Parathyroid adenoma (tissue), 2 donors: ENCODE measurements around the gene ZNF524.
A peak's percentile ranks its signal among the peaks of the same experiment; 100 is the strongest.

Source experiments
- H2AFZ ChIP-seq: fragments of 300-600 bp; sonication (generic); one replicate; pipeline ENCODE4 v1.7.0; 2017; ENCODE audit warnings: antibody characterized with exemption, mild to moderate bottlenecking
- H3K27ac ChIP-seq: fragments of 300-600 bp; sonication (generic); one replicate; pipeline ENCODE4 v1.7.0; 2017
- H3K27me3 ChIP-seq: fragments of 300-600 bp; sonication (generic); one replicate; pipeline ENCODE4 v1.7.0; 2017; ENCODE audit warnings: low read length; ENCODE audit not compliant: control insufficient read depth, insufficient read depth
- H3K36me3 ChIP-seq: fragments of 300-600 bp; sonication (generic); one replicate; pipeline ENCODE4 v1.7.0; 2017; ENCODE audit warnings: low read length; ENCODE audit not compliant: control insufficient read depth, insufficient read depth
- H3K4me1 ChIP-seq: fragments of 300-600 bp; sonication (generic); one replicate; pipeline ENCODE4 v1.7.0; 2017; ENCODE audit warnings: control low read depth
- H3K4me2 ChIP-seq: fragments of 300-600 bp; sonication (generic); one replicate; pipeline ENCODE4 v1.7.0; 2017; ENCODE audit warnings: low read length
- H3K4me3 ChIP-seq: fragments of 300-600 bp; sonication (generic); one replicate; pipeline ENCODE4 v1.7.0; 2017; ENCODE audit warnings: low read depth, low read length
- H3K79me2 ChIP-seq: fragments of 300-600 bp; sonication (generic); one replicate; pipeline ENCODE4 v1.7.0; 2017; ENCODE audit warnings: control low read depth
- H3K9ac ChIP-seq: fragments of 300-600 bp; sonication (generic); one replicate; pipeline ENCODE4 v1.7.0; 2017; ENCODE audit warnings: mild to moderate bottlenecking
- H3K9me3 ChIP-seq: fragments of 300-600 bp; sonication (generic); one replicate; pipeline ENCODE4 v1.7.0; 2017; ENCODE audit warnings: low read length; ENCODE audit not compliant: control insufficient read depth
- TF ChIP-seq, protein P1 (sequence below): fragments of 300-600 bp; sonication (generic); IDR thresholded peaks from one replicate; pipeline ENCODE4 v1.7.0; 2017; ENCODE audit warnings: antibody characterized with exemption, mild to moderate bottlenecking
- donor health status: primary hyperparathyroidism.

ZNF524 gene

GRCh38 chr19:55642153-55643002, 42.3 kb downstream of the ZNF524 start:
- peak overlapping the region; percentile 58 for H2AFZ ChIP-seq
- H3K4me1 ChIP-seq, result peaks cover 34% of the 10 kb centered on the region
- TF ChIP-seq, protein P1, sequence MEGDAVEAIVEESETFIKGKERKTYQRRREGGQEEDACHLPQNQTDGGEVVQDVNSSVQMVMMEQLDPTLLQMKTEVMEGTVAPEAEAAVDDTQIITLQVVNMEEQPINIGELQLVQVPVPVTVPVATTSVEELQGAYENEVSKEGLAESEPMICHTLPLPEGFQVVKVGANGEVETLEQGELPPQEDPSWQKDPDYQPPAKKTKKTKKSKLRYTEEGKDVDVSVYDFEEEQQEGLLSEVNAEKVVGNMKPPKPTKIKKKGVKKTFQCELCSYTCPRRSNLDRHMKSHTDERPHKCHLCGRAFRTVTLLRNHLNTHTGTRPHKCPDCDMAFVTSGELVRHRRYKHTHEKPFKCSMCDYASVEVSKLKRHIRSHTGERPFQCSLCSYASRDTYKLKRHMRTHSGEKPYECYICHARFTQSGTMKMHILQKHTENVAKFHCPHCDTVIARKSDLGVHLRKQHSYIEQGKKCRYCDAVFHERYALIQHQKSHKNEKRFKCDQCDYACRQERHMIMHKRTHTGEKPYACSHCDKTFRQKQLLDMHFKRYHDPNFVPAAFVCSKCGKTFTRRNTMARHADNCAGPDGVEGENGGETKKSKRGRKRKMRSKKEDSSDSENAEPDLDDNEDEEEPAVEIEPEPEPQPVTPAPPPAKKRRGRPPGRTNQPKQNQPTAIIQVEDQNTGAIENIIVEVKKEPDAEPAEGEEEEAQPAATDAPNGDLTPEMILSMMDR, result no peak
- H3K79me2 ChIP-seq, result peaks cover 10% of the 10 kb centered on the region
- H3K27me3 ChIP-seq, result no peaks in the 10 kb centered on the region
- H3K4me3 ChIP-seq, result peak overlapping the region; percentile 75
- H3K27ac ChIP-seq, result peak overlapping the region; percentile 99
- H3K4me2 ChIP-seq, result peak overlapping the region; percentile 79
- peak overlapping the region; percentile 46 for H3K9ac ChIP-seq
- H3K36me3 ChIP-seq, result no peaks in the 10 kb centered on the region
- H3K9me3 ChIP-seq, result no peaks in the 10 kb centered on the region

DNA sequence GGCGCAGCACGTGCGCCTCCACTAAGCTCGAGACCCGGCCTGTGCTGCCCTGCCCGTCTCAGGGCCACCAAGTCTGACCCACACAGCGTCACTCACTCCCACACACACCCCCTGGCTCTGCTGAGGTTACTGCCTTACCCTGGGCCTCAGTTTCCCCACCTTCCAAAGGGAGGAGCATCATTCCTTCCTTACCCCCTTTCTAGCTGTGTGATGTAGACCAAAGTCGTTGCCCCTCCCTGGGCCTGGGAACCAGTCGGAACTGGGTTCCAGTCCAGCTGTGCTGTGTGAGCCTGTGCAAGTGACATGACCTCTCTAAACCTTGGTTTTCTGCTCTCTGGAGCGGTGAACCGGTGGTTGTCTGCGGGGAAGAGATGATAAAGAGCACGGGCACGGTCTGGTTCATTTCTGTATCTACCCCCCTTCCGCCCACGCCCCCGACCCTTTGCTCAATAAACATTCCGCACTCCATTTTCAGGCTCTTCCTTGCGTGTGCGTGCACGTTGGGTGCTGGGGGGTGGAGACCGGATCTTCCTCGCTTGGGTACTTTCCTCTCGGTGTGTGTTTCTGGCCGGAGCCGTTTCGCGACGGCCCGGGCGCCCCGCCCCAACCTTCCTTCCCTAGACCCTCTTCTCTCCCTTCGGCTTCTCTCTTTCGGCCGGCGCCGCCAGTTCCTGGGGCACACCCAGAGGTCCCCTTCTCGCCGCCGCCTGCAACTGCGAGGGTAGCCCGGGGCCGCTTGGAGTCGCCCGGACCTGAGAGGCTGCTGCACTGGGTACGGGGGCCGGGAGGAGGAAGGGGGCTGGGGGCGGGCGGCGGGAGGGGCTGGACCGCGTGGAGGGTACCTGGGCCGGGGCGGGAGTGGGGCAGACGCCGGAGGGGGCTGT, 43.2 kb downstream of the ZNF524 start, which contains the start of gene ZNF581:
Gene ZNF581, plus strand, starts transcription at position 647 of the 884 bp plus-strand sequence. CDS start 923 bp downstream, outside the sequence.
- Histone ChIP-seq H3K79me2 (peaks cover 6% of the 10 kb centered on the region), H3K9ac (peak within 1 kb of the TSS; percentile 46), H3K9me3 (no peaks in the 10 kb centered on the region), H3K27me3 (no peaks in the 10 kb centered on the region), H3K27ac (peak within 1 kb of the TSS; percentile 99), H3K4me3 (peak within 1 kb of the TSS; percentile 75), H3K36me3 (no peaks in the 10 kb centered on the region), H3K4me2 (peak within 1 kb of the TSS; percentile 79), H3K4me1 (peaks cover 32% of the 10 kb centered on the region), H2AFZ (peak within 1 kb of the TSS; percentile 58)
- TF ChIP-seq, protein P1, result no peak

DNA sequence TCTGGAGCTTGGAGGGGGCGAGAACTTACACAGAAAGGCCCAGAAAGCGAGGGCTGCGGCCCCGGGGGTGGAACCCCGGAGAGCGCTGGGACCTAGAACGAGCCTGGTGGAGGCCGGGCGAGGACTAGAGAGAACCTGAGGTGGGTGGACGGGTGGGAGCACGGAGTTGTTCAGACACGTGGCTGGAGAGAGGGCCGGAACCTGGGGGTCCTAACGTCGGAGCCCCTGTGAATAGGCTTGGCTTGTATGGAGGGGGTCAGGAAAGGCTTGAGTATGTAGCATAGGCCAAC, 43.7 kb downstream of the ZNF524 start:
- Histone ChIP-seq H2AFZ (no peak overlapping the region), H3K27ac (peak overlapping the region; percentile 99), H3K9me3 (no peaks in the 10 kb centered on the region), H3K79me2 (peaks cover 6% of the 10 kb centered on the region), H3K4me1 (peaks cover 35% of the 10 kb centered on the region), H3K4me2 (peak overlapping the region; percentile 79), H3K4me3 (peak overlapping the region; percentile 75), H3K9ac (peak overlapping the region; percentile 19), H3K27me3 (no peaks in the 10 kb centered on the region), H3K36me3 (no peaks in the 10 kb centered on the region)
- TF ChIP-seq, protein P1, result no peak

DNA sequence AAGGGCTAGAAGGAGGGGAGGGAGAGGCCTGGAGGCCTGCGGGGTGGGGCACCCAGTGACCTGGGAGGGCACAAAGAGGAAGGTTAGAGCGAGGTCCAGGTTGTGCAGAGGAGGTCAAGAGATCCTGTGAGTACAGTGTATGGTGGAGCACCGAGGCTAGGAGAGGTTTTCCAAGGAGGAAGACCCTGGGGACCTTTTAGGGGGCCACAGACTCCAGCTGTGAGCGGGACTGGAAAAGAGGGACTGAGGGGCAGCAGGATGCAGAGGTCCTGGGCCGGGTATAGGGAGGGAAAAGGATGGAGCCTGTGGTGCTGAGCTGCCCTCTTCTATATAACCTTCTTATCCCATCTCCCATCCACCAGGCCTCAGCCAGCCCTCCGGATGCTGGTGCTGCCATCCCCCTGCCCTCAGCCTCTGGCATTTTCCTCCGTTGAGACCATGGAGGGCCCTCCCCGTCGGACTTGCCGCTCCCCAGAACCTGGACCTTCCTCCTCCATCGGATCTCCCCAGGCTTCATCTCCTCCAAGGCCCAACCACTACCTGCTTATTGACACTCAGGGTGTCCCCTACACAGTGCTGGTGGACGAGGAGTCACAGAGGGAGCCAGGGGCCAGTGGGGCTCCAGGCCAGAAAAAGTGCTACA, 44.2 kb downstream of the ZNF524 start:
- no peaks in the 10 kb centered on the region for H3K36me3 ChIP-seq
- H3K4me1 ChIP-seq, result peaks cover 31% of the 10 kb centered on the region
- H3K4me2 ChIP-seq, result peak overlapping the region; percentile 79
- H3K4me3 ChIP-seq, result peak overlapping the region; percentile 75
- no peaks in the 10 kb centered on the region for H3K9me3 ChIP-seq
- peaks cover 2% of the 10 kb centered on the region for H3K79me2 ChIP-seq
- H3K9ac ChIP-seq, result peak overlapping the region; percentile 19
- no peak overlapping the region for H2AFZ ChIP-seq
- no peaks in the 10 kb centered on the region for H3K27me3 ChIP-seq
- H3K27ac ChIP-seq, result peak overlapping the region; percentile 99
- TF ChIP-seq, protein P1, result no peak
